HEK293 (cell line): Measurements from ENCODE around the gene ERAP2.

ENCODE experiments used
- CTCF ChIA-PET: fragments of 350-600 bp; formaldehyde crosslinking; extraction: SDS; loops from one replicate; lab custom pipeline; 2021; ENCODE audit warnings: antibody characterized with exemption; lab: Yijun Ruan, JAX
- POLR2A ChIA-PET: fragments of 300-600 bp; formaldehyde crosslinking; extraction: SDS; loops from one replicate; lab custom pipeline; 2020; ENCODE audit warnings: antibody characterized with exemption, inconsistent platforms; lab: Yijun Ruan, JAX
- H3K27ac ChIP-seq: fragments of 200-500 bp; sonication (Bioruptor generic); 2 replicates; pipeline ENCODE4 v1.5.1; 2014; ENCODE audit warnings: low read depth, low read length, control low read depth, inconsistent platforms; ENCODE audit errors: extremely low read depth
- H3K36me3 ChIP-seq, 2 experiments: fragments of 200-500 bp in 1 of 2; sonication (Bioruptor generic) in 1 of 2; 1 replicate in 1 of 2; 2 replicates in 1 of 2; pipeline ENCODE4 v1.5.1; 2014 to 2017; ENCODE audit warnings: inconsistent platforms in 2 of 2, low read length in 2 of 2; ENCODE audit not compliant: control insufficient read depth in 2 of 2, insufficient read depth in 1 of 2
- H3K4me1 ChIP-seq: fragments of 200-500 bp; sonication (Bioruptor generic); 2 replicates; pipeline ENCODE4 v1.5.1; 2014; ENCODE audit warnings: mild to moderate bottlenecking, low read length, inconsistent platforms; ENCODE audit not compliant: control insufficient read depth, insufficient read depth
- H3K4me3 ChIP-seq: 2 replicates; pipeline ENCODE4 v1.5.1; 2011; ENCODE audit warnings: low read depth, mild to moderate bottlenecking, control low read depth, low read length, moderate library complexity
- H3K9me3 ChIP-seq: fragments of 200-500 bp; sonication (Bioruptor generic); 2 replicates; pipeline ENCODE4 v1.5.1; 2014; ENCODE audit warnings: low read depth, low read length, inconsistent platforms; ENCODE audit not compliant: control insufficient read depth, insufficient read depth
- GLI4 ChIP-seq: fragments of 450-650 bp; formaldehyde crosslinking; IDR thresholded peaks from 2 replicates; pipeline ENCODE4 v1.5.1; 2016; ENCODE audit warnings: missing biosample characterization, missing genetic modification characterization
- PRDM1 ChIP-seq: fragments of 450-650 bp; formaldehyde crosslinking; IDR thresholded peaks from 2 replicates; pipeline ENCODE4; 2016; ENCODE audit warnings: missing biosample characterization, missing genetic modification characterization
- SCRT2 ChIP-seq: fragments of 450-650 bp; formaldehyde crosslinking; IDR thresholded peaks from 2 replicates; pipeline ENCODE4 v1.5.1; 2016; ENCODE audit warnings: missing biosample characterization, missing genetic modification characterization
- ZBTB20 ChIP-seq: fragments of 450-650 bp; formaldehyde crosslinking; IDR thresholded peaks from 2 replicates; pipeline ENCODE4 v1.5.1; 2016; ENCODE audit warnings: missing biosample characterization, missing genetic modification characterization
- ZNF10 ChIP-seq: fragments of 450-650 bp; formaldehyde crosslinking; IDR thresholded peaks from 2 replicates; pipeline ENCODE4 v1.5.1; 2017; ENCODE audit warnings: missing biosample characterization, missing genetic modification characterization
- ZNF24 ChIP-seq: fragments of 450-650 bp; formaldehyde crosslinking; IDR thresholded peaks from 2 replicates; pipeline ENCODE4 v1.5.1; 2016; ENCODE audit warnings: missing biosample characterization, missing genetic modification characterization
- ZNF335 ChIP-seq: fragments of 450-650 bp; formaldehyde crosslinking; conservative IDR thresholded peaks from 2 replicates; pipeline ENCODE4 v1.5.1; 2016; ENCODE audit warnings: missing biosample characterization, missing genetic modification characterization
- ZNF366 ChIP-seq: fragments of 450-650 bp; formaldehyde crosslinking; conservative IDR thresholded peaks from 2 replicates; pipeline ENCODE4 v1.5.1; 2016; ENCODE audit warnings: missing biosample characterization, missing genetic modification characterization
- ZNF426 ChIP-seq: fragments of 450-650 bp; formaldehyde crosslinking; IDR thresholded peaks from 2 replicates; pipeline ENCODE4 v1.5.1; 2017; ENCODE audit warnings: missing biosample characterization, missing genetic modification characterization, mild to moderate bottlenecking, inconsistent platforms, moderate library complexity
- ZNF560 ChIP-seq: fragments of 450-650 bp; formaldehyde crosslinking; IDR thresholded peaks from 2 replicates; pipeline ENCODE4 v1.5.1; 2017; ENCODE audit warnings: missing biosample characterization, missing genetic modification characterization, borderline replicate concordance
- ZNF580 ChIP-seq: fragments of 450-650 bp; formaldehyde crosslinking; IDR thresholded peaks from 2 replicates; pipeline ENCODE4 v1.5.1; 2016; ENCODE audit warnings: missing biosample characterization, missing genetic modification characterization
- ZNF626 ChIP-seq: fragments of 450-650 bp; sonication (Bioruptor Pico); formaldehyde crosslinking; IDR thresholded peaks from 2 replicates; pipeline ENCODE4 v1.5.1; 2018; ENCODE audit warnings: missing biosample characterization, missing genetic modification characterization, inconsistent platforms
- ZNF629 ChIP-seq: fragments of 450-650 bp; formaldehyde crosslinking; IDR thresholded peaks from 2 replicates; pipeline ENCODE4 v1.5.1; 2017; ENCODE audit warnings: missing biosample characterization, missing genetic modification characterization
- ZNF660 ChIP-seq: fragments of 450-650 bp; IDR thresholded peaks from 2 replicates; pipeline ENCODE4 v1.5.1; 2018; ENCODE audit warnings: missing biosample characterization, mild to moderate bottlenecking, missing genetic modification characterization
- ZNF664 ChIP-seq: fragments of 450-650 bp; formaldehyde crosslinking; IDR thresholded peaks from 2 replicates; pipeline ENCODE4 v1.5.1; 2016; ENCODE audit warnings: missing biosample characterization, missing genetic modification characterization
- ZNF792 ChIP-seq: fragments of 450-650 bp; formaldehyde crosslinking; IDR thresholded peaks from 2 replicates; pipeline ENCODE4 v1.5.1; 2016; ENCODE audit warnings: missing biosample characterization, missing genetic modification characterization
- TF ChIP-seq, protein P1 (sequence below): fragments of 450-650 bp; formaldehyde crosslinking; IDR thresholded peaks from 2 replicates; pipeline ENCODE4 v1.5.1; 2016; ENCODE audit warnings: missing biosample characterization, missing genetic modification characterization
- TF ChIP-seq, protein P2 (sequence below): fragments of 450-650 bp; formaldehyde crosslinking; conservative IDR thresholded peaks from 2 replicates; pipeline ENCODE4 v1.5.1; 2016; ENCODE audit warnings: low read depth, missing biosample characterization, missing genetic modification characterization
- TF ChIP-seq, protein P3 (sequence below): fragments of 450-650 bp; formaldehyde crosslinking; IDR thresholded peaks from 2 replicates; pipeline ENCODE4 v1.5.1; 2017; ENCODE audit warnings: missing biosample characterization, missing genetic modification characterization
- TF ChIP-seq, protein P4 (sequence below): fragments of 450-650 bp; formaldehyde crosslinking; IDR thresholded peaks from 2 replicates; pipeline ENCODE4 v1.5.1; 2016; ENCODE audit warnings: missing biosample characterization, missing genetic modification characterization

Gene ERAP2

GRCh38 chr5:96879665-96880064, 3.4 kb downstream of the ERAP2 start (continued):
- TF ChIP-seq ZNF10 (tag by site-specific recombination): no peak
- TF ChIP-seq ZNF792: no peak
- no peak for TF ChIP-seq ZNF626 (tag by site-specific recombination)
- no peak for TF ChIP-seq ZNF426 (tag by site-specific recombination)

DNA sequence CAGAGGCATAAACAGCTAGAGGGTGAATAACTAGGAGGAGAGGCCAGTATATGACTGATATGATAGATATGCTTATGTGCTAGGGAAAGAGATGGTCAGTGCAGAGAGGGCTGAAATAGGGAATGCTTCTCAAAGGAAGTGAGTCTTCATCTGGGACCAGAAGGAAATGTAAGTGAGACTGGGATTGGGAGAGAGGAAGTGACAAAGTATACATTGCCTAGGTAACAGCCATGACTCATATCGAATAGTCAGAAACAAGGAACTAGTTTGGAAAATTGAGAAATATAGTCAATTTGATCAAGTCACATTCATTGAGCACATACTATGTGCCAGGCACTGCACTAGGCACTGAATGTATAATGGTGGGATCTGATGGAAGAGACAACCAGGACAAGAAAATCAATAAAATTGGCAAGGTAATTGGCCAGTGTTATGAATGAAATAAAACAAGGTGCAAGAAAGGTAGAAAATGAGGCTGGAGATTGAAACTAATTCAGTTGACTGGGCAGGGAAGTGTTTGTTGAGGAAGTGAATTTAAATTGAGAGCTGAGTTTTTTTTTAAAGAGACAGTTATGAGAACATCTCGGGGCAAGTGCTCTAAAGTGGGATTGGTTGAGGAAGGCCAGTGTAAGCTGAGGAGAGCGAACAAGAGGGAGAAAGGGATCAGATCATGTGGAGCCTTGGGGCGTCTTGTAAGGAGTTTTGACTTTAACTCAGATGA, 4.3 kb downstream of the ERAP2 start:
- TF ChIP-seq ZBTB20 (tag by site-specific recombination) (peak; percentile 24; the same call in 1 of the 2 replicates), ZNF580 (tag by site-specific recombination) (no peak), ZNF664 (tag by site-specific recombination) (peak; percentile 92)
- no peaks in the 10 kb centered on the region for H3K9me3 ChIP-seq
- H3K36me3 ChIP-seq: no peaks in the 10 kb centered on the region
- no peak overlapping the region for H3K4me3 ChIP-seq
- POLR2A ChIA-PET: no interaction called here
- CTCF ChIA-PET: interaction anchor here (3.4 kb wide), 1 partner anchor 12 kb away, joined by 16 read pairs; no protein-coding TSS in a partner anchor
- no peaks in the 10 kb centered on the region; the same call in 1 of the 2 replicates for H3K4me1 ChIP-seq
- no peak overlapping the region for H3K27ac ChIP-seq

DNA sequence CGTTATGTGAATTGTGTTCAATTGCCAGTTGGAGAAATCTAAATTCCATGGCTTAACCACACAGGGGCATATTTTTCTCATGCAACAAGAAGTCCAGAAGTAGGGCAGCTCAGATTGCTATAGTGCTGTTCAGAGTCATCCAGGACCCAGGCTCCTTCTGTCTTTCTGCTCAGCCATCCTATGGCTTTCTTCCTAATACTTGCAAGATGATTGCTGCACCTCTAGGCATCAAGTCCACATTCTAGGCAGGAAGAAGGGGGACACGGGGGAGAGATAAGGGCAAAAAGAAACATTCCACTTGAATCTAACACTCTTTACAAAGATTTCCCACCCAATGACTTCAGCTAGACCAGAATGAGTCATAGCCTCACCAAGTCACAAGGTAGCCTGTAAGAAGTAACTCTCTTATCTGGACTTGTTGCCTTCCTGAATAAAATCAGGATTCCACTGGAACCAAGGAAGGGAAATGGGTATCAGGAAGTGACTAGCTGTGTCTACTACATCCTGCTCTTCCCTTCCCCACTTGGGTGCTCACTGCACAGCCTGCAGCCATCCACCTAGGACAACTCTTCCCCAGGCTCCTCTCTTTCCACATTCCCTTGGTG, 5.3 kb downstream of the ERAP2 start:
- ChIA-PET POLR2A (interaction anchor here (0.8 to 1.0 kb wide), 2 partner anchors 54 to 73 kb away, joined by 3 read pairs; partner anchors contain the start of gene LNPEP), CTCF (interaction anchor here (3.4 kb wide), 1 partner anchor 13 kb away, joined by 16 read pairs; no protein-coding TSS in a partner anchor)
- H3K27ac ChIP-seq: no peak overlapping the region
- H3K36me3 ChIP-seq: no peaks in the 10 kb centered on the region
- no peaks in the 10 kb centered on the region for H3K4me1 ChIP-seq
- no peaks in the 10 kb centered on the region for H3K9me3 ChIP-seq
- no peak overlapping the region for H3K4me3 ChIP-seq
- peak; percentile 39 for TF ChIP-seq ZNF335 (tag by site-specific recombination)
- TF ChIP-seq PRDM1 (tag by site-specific recombination): peak; percentile 60; the same call in 1 of the 2 replicates
- no peak for TF ChIP-seq GLI4 (tag by site-specific recombination)
- TF ChIP-seq ZNF629 (tag by site-specific recombination): peak; percentile 37; the same call in 1 of the 2 replicates
- TF ChIP-seq, protein P1, sequence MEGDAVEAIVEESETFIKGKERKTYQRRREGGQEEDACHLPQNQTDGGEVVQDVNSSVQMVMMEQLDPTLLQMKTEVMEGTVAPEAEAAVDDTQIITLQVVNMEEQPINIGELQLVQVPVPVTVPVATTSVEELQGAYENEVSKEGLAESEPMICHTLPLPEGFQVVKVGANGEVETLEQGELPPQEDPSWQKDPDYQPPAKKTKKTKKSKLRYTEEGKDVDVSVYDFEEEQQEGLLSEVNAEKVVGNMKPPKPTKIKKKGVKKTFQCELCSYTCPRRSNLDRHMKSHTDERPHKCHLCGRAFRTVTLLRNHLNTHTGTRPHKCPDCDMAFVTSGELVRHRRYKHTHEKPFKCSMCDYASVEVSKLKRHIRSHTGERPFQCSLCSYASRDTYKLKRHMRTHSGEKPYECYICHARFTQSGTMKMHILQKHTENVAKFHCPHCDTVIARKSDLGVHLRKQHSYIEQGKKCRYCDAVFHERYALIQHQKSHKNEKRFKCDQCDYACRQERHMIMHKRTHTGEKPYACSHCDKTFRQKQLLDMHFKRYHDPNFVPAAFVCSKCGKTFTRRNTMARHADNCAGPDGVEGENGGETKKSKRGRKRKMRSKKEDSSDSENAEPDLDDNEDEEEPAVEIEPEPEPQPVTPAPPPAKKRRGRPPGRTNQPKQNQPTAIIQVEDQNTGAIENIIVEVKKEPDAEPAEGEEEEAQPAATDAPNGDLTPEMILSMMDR (tag by site-specific recombination): 0 out of 2 replicates have a peak, but pooled peaks have one; percentile 14
- TF ChIP-seq, protein P2, sequence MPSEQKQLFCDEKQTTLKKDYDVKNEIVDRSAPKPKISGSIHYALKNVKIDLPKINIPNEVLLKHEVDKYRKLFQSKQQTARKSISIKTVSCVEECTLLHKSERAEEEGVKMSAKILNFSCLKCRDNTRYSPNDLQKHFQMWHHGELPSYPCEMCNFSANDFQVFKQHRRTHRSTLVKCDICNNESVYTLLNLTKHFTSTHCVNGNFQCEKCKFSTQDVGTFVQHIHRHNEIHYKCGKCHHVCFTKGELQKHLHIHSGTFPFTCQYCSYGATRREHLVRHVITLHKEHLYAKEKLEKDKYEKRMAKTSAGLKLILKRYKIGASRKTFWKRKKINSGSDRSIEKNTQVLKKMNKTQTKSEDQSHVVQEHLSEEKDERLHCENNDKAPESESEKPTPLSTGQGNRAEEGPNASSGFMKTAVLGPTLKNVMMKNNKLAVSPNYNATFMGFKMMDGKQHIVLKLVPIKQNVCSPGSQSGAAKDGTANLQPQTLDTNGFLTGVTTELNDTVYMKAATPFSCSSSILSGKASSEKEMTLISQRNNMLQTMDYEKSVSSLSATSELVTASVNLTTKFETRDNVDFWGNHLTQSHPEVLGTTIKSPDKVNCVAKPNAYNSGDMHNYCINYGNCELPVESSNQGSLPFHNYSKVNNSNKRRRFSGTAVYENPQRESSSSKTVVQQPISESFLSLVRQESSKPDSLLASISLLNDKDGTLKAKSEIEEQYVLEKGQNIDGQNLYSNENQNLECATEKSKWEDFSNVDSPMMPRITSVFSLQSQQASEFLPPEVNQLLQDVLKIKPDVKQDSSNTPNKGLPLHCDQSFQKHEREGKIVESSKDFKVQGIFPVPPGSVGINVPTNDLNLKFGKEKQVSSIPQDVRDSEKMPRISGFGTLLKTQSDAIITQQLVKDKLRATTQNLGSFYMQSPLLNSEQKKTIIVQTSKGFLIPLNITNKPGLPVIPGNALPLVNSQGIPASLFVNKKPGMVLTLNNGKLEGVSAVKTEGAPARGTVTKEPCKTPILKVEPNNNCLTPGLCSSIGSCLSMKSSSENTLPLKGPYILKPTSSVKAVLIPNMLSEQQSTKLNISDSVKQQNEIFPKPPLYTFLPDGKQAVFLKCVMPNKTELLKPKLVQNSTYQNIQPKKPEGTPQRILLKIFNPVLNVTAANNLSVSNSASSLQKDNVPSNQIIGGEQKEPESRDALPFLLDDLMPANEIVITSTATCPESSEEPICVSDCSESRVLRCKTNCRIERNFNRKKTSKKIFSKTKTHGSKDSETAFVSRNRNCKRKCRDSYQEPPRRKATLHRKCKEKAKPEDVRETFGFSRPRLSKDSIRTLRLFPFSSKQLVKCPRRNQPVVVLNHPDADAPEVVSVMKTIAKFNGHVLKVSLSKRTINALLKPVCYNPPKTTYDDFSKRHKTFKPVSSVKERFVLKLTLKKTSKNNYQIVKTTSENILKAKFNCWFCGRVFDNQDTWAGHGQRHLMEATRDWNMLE (tag by site-specific recombination): peak; percentile 20; the same call in 1 of the 2 replicates
- TF ChIP-seq ZNF24 (tag by site-specific recombination): no peak
- TF ChIP-seq, protein P3, sequence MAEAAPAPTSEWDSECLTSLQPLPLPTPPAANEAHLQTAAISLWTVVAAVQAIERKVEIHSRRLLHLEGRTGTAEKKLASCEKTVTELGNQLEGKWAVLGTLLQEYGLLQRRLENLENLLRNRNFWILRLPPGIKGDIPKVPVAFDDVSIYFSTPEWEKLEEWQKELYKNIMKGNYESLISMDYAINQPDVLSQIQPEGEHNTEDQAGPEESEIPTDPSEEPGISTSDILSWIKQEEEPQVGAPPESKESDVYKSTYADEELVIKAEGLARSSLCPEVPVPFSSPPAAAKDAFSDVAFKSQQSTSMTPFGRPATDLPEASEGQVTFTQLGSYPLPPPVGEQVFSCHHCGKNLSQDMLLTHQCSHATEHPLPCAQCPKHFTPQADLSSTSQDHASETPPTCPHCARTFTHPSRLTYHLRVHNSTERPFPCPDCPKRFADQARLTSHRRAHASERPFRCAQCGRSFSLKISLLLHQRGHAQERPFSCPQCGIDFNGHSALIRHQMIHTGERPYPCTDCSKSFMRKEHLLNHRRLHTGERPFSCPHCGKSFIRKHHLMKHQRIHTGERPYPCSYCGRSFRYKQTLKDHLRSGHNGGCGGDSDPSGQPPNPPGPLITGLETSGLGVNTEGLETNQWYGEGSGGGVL (tag by site-specific recombination): peak; percentile 47; the same call in 1 of the 2 replicates
- TF ChIP-seq, protein P4, sequence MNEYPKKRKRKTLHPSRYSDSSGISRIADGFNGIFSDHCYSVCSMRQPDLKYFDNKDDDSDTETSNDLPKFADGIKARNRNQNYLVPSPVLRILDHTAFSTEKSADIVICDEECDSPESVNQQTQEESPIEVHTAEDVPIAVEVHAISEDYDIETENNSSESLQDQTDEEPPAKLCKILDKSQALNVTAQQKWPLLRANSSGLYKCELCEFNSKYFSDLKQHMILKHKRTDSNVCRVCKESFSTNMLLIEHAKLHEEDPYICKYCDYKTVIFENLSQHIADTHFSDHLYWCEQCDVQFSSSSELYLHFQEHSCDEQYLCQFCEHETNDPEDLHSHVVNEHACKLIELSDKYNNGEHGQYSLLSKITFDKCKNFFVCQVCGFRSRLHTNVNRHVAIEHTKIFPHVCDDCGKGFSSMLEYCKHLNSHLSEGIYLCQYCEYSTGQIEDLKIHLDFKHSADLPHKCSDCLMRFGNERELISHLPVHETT: 0 out of 2 replicates have a peak, but pooled peaks have one; percentile 41
- no peak for TF ChIP-seq ZNF560
- TF ChIP-seq ZNF660 (tag by site-specific recombination): peak; percentile 59; the same call in 1 of the 2 replicates
- TF ChIP-seq ZNF366 (tag by site-specific recombination): peak; percentile 47; the same call in 1 of the 2 replicates
- peak; percentile 97 for TF ChIP-seq SCRT2 (tag by site-specific recombination)
